ENCODE results near the gene TRA2B. TPM values are rescaled to one million over a fixed set of nuclear protein-coding genes. Genes with fewer than 3 reads are reported as not detected.
A peak's percentile ranks its signal among the peaks of the same experiment; 100 is the strongest.

Gene TRA2B
- total and polyA plus RNA-seq, 3 donors from 2014 or later = 136 to 199 (median 177) TPM

- TF ChIP-seq CTCF (IDR thresholded peaks at IDR 0.05) (peak; percentile 62 to 90 (median 72)), POLR2A (IDR thresholded peaks at IDR 0.05) (no peak)
- Histone ChIP-seq H3K27me3 (no peaks in the 10 kb centered on the region), H3K4me3 (no peak overlapping the region), H3K4me1 (no peaks in the 10 kb centered on the region), H3K9me3 (no peaks in the 10 kb centered on the region), H3K27ac (no peak overlapping the region), H3K36me3 (ENCODE audit: low read depth, missing control alignments) (no peaks in the 10 kb centered on the region)
- DNase-seq = peak; percentile 92
- 42 to 43% methylated on average over 6 of the region's 6 CpGs for WGBS, 2 donors
- intact Hi-C loops (cut with DNase I; ENCODE audit: low total_unique reads) = no loop called here
Observed at GRCh38 chr3:185976977-185977678, 39.3 kb upstream of the TRA2B start.

GRCh38 chr3:185976100-185976499 is 38.3 kb upstream of the TRA2B start:
- 71 to 89% methylated on average over 2 of the region's 2 CpGs for WGBS, 2 donors

GRCh38 chr3:185971579-185971978 is 33.8 kb upstream of the TRA2B start:
- no peak for DNase-seq
- TF ChIP-seq POLR2A (IDR thresholded peaks at IDR 0.05) (no peak), CTCF (IDR thresholded peaks at IDR 0.05) (no peak)
- no peak overlapping the region for H3K4me3 ChIP-seq
- no peaks in the 10 kb centered on the region for H3K4me1 ChIP-seq
- intact Hi-C loops (cut with DNase I; ENCODE audit: low total_unique reads) = no loop called here
- WGBS, 2 donors = 61 to 63% methylated on average over 18 of the region's 18 CpGs
- no peaks in the 10 kb centered on the region for H3K9me3 ChIP-seq
- no peaks in the 10 kb centered on the region for H3K36me3 ChIP-seq (ENCODE audit: low read depth, missing control alignments)
- no peak overlapping the region for H3K27ac ChIP-seq
- H3K27me3 ChIP-seq = no peaks in the 10 kb centered on the region

More at GRCh38 chr3:185976100-185976499, 38.3 kb upstream of the TRA2B start:
- no peaks in the 10 kb centered on the region for H3K4me1 ChIP-seq
- intact Hi-C loops (cut with DNase I; ENCODE audit: low total_unique reads) = no loop called here
- H3K27me3 ChIP-seq = no peaks in the 10 kb centered on the region
- TF ChIP-seq POLR2A (IDR thresholded peaks at IDR 0.05) (no peak), CTCF (IDR thresholded peaks at IDR 0.05) (no peak)
- no peaks in the 10 kb centered on the region for H3K36me3 ChIP-seq (ENCODE audit: low read depth, missing control alignments)
- no peaks in the 10 kb centered on the region for H3K9me3 ChIP-seq
- no peak for DNase-seq
- no peak overlapping the region for H3K4me3 ChIP-seq
- H3K27ac ChIP-seq = no peak overlapping the region

- WGBS, 2 donors = 80 to 86% methylated on average over 2 of the region's 2 CpGs
- TF ChIP-seq CTCF (IDR thresholded peaks at IDR 0.05) (no peak), POLR2A (IDR thresholded peaks at IDR 0.05) (no peak)
- H3K4me3 ChIP-seq = no peak overlapping the region
- H3K4me1 ChIP-seq = no peaks in the 10 kb centered on the region
- DNase-seq = no peak
- no peaks in the 10 kb centered on the region for H3K27me3 ChIP-seq
- no peak overlapping the region for H3K27ac ChIP-seq
- intact Hi-C loops (cut with DNase I; ENCODE audit: low total_unique reads) = no loop called here
- no peaks in the 10 kb centered on the region for H3K36me3 ChIP-seq (ENCODE audit: low read depth, missing control alignments)
- no peaks in the 10 kb centered on the region for H3K9me3 ChIP-seq
Observed at GRCh38 chr3:185968168-185968567, 30.4 kb upstream of the TRA2B start.

- Histone ChIP-seq H3K36me3 (ENCODE audit: low read depth, missing control alignments) (no peaks in the 10 kb centered on the region), H3K27ac (no peak overlapping the region), H3K9me3 (no peaks in the 10 kb centered on the region), H3K4me1 (no peaks in the 10 kb centered on the region), H3K4me3 (no peak overlapping the region), H3K27me3 (no peaks in the 10 kb centered on the region)
- no peak for DNase-seq
- intact Hi-C loops (cut with DNase I; ENCODE audit: low total_unique reads) = no loop called here
- TF ChIP-seq CTCF (IDR thresholded peaks at IDR 0.05) (no peak), POLR2A (IDR thresholded peaks at IDR 0.05) (no peak)
- WGBS, 2 donors = 63 to 85% methylated on average over 2 of the region's 2 CpGs
Observed at GRCh38 chr3:185966655-185967054, 28.8 kb upstream of the TRA2B start.

Measured in testis (tissue), 3 donors.